Measurements from ENCODE around the gene PTPRT. TPM values are rescaled to one million over a fixed set of nuclear protein-coding genes. Genes with fewer than 3 reads are reported as not detected.

PTPRT gene
- total and polyA plus RNA-seq, 10 of the 15 experiments (the other 5 are each of a cell fraction or from before 2014, with no cell fraction given), result not detected

DNA sequence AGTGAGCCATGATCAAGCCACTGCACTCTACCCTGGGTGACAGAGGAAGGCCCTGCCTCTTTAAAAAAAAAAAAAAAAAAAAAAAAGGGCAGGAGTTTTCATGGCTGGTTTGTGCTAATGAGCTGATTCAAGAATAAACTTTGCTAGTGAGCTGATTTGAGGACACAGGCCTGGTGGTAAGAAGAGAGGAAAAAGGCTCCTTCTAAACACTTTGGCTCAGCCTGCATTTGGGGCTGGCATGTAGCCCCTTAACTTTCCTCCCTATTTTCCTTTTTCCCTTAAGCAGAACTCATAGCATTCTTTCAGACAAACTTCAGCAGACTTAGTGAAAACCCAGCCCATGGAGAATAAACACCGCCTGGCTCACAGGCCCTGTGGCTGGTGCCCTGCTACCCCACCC is 432.7 kb downstream of the PTPRT start (continued):
- TF ChIP-seq, protein P1, sequence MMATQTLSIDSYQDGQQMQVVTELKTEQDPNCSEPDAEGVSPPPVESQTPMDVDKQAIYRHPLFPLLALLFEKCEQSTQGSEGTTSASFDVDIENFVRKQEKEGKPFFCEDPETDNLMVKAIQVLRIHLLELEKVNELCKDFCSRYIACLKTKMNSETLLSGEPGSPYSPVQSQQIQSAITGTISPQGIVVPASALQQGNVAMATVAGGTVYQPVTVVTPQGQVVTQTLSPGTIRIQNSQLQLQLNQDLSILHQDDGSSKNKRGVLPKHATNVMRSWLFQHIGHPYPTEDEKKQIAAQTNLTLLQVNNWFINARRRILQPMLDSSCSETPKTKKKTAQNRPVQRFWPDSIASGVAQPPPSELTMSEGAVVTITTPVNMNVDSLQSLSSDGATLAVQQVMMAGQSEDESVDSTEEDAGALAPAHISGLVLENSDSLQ (IDR thresholded peaks at IDR 0.05), result no peak
- TF ChIP-seq ZSCAN29 (IDR thresholded peaks at IDR 0.05), result no peak
- TF ChIP-seq USF2 (IDR thresholded peaks at IDR 0.05; ENCODE audit: borderline replicate concordance, low read depth, low read length), result no peak
- TF ChIP-seq USF1 (IDR thresholded peaks at IDR 0.05; ENCODE audit: borderline replicate concordance, extremely low read length, insufficient read depth, low read depth, low read length), result no peak
- no peak for TF ChIP-seq STAT3 (IDR thresholded peaks at IDR 0.05; ENCODE audit: low read depth, low read length)
- TF ChIP-seq REST (IDR thresholded peaks at IDR 0.05; ENCODE audit: low read depth, low read length), result no peak
- TF ChIP-seq MAX (IDR thresholded peaks at IDR 0.05; ENCODE audit: low read depth, low read length), result no peak
